NB4 (cell line): Measurements from ENCODE around the gene TRAF3IP3.

ENCODE experiments used
- DNase-seq: peaks from one replicate; pipeline ENCODE4 v3.0.0; 2010; ENCODE audit warnings: low read depth
- H3K4me3 ChIP-seq: one replicate; pipeline ENCODE4 v1.5.1; 2011; ENCODE audit warnings: mild to moderate bottlenecking, low read depth, low read length, moderate library complexity
- CTCF ChIP-seq: IDR thresholded peaks from one replicate; pipeline ENCODE4 v1.5.1; 2012; ENCODE audit warnings: low read depth, low read length
- MAX ChIP-seq: IDR thresholded peaks from 2 replicates; pipeline ENCODE4 v1.6.1; 2011; ENCODE audit warnings: low read depth, low read length
- MYC ChIP-seq: IDR thresholded peaks from 2 replicates; pipeline ENCODE4 v1.6.1; 2011; ENCODE audit warnings: low read depth, low read length
- POLR2A ChIP-seq: IDR thresholded peaks from 2 replicates; pipeline ENCODE4 v1.6.1; 2011; ENCODE audit warnings: mild to moderate bottlenecking; ENCODE audit not compliant: insufficient read length; ENCODE audit errors: extremely low read depth

TRAF3IP3 gene

GRCh38 chr1:209714338-209714737 is 41.5 kb upstream of the TRAF3IP3 start:
- DNase-seq = no peak
- no peak for TF ChIP-seq MYC
- TF ChIP-seq CTCF = no peak
- TF ChIP-seq MAX = no peak
- TF ChIP-seq POLR2A = no peak
- H3K4me3 ChIP-seq = no peak overlapping the region

GRCh38 chr1:209715314-209715713 is 40.5 kb upstream of the TRAF3IP3 start:
- TF ChIP-seq MAX = no peak
- no peak for DNase-seq
- no peak overlapping the region for H3K4me3 ChIP-seq

GRCh38 chr1:209717818-209718217 is 38.0 kb upstream of the TRAF3IP3 start:
- H3K4me3 ChIP-seq = no peak overlapping the region
- TF ChIP-seq CTCF = no peak
- no peak for TF ChIP-seq MAX
- TF ChIP-seq POLR2A = no peak
- TF ChIP-seq MYC = no peak

GRCh38 chr1:209720326-209720725 is 35.5 kb upstream of the TRAF3IP3 start:
- TF ChIP-seq MYC (no peak), CTCF (no peak), MAX (no peak), POLR2A (no peak)
- no peak overlapping the region for H3K4me3 ChIP-seq
- DNase-seq = no peak

More at GRCh38 chr1:209717818-209718217, 38.0 kb upstream of the TRAF3IP3 start:
- DNase-seq = no peak

GRCh38 chr1:209720826-209721225 is 35.0 kb upstream of the TRAF3IP3 start:
- TF ChIP-seq MAX (no peak), MYC (no peak), CTCF (no peak), POLR2A (no peak)
- H3K4me3 ChIP-seq = no peak overlapping the region
- DNase-seq = no peak

- H3K4me3 ChIP-seq = no peak overlapping the region
- DNase-seq = no peak
- TF ChIP-seq MAX (no peak), MYC (no peak)
These were observed 34.5 kb upstream of the TRAF3IP3 start for GRCh38 chr1:209721323-209721722.

- DNase-seq = no peak
- H3K4me3 ChIP-seq = no peak overlapping the region
- no peak for TF ChIP-seq CTCF
- no peak for TF ChIP-seq POLR2A
- no peak for TF ChIP-seq MYC
- no peak for TF ChIP-seq MAX
These were observed 32.6 kb upstream of the TRAF3IP3 start for GRCh38 chr1:209723265-209723664.
